HG02840 (cell line): ENCODE data around the gene ASS1.

Experiments
- ATAC-seq: cut with Tn5 transposase; IDR thresholded peaks from one replicate; pipeline ENCODE4 v1.9.1; 2021; ENCODE audit warnings: mild to moderate bottlenecking, moderate library complexity, moderate number of reproducible peaks; ENCODE audit not compliant: unreplicated experiment, low FRiP score

Gene ASS1

DNA sequence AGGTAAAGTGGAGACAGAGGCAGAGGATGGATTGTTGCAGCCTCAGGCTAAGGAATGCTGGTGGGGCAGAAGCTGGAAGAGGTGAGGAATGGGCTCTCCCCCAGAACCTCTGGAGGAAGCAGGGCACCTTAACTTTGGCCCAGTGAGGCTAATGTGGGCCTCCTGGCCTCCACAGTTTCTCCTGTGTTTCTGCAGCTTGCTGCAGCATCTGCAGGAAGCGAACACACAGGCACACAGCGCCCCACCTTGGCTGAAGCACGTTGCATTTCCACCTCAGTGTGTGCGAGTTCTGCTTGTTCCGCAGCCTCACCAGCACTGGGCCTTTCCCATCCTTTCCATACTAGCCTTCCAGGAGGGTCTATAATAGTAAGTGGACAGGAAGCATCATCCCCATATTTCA, 27.2 kb upstream of the ASS1 start:
- no peak for ATAC-seq

- no peak for ATAC-seq
Observed at GRCh38 chr9:130418776-130419175, 26.0 kb upstream of the ASS1 start.

DNA sequence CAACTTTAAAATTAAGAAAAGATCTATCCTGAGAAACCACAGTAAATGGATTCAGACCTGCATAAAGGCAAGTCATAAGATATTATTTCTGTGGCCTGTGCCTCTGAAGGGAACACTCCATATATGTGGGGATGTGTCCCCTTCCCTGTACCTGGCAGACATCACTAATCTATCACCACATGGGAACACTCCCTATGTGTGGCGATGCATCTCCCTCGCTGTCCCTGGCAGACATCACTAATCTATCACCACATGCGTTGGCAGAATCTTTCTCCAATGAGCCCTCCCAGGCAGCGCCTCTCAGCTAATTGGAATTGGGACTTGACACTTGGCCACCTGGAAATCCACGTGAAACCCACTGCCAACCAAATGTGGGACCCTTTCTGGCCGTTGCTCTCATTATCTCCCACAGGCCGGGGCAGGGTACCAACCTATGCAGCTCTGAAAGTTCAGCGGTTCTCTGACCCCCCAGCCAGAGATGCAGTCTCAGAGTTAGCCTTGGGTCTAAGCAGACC, 25.2 kb upstream of the ASS1 start:
- ATAC-seq, result no peak

DNA sequence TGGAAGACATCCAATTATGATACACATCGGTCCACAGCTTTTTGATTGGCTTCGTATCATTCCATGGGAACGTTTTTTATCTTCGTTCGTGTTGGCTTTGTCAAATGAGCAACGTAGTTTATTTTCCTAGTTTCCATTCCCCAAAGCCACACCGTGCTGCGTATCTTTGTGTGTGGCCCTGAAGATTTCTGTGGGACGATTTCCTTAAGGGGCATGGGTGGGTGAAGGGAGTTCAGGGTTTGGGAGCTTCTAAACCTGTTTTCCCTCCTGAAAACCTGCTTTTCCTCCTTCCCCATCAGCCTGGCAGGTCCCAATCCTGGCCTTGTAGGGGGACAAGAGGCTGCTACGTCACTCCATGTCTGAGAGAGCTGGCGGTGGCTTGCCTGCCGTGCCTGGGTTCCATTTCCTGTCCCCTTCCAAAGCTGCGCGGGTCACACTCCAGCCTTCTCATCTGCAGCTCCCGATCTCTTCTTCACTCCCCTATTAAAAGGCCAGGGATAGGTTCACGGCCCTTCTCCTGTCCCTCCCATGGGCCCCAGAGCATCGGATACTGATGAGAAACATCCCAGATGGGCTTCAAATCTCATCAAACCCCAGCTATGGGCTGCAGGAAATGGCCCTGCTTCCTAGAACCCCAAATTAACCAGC, 23.5 kb upstream of the ASS1 start:
- no peak for ATAC-seq

GRCh38 chr9:130421802-130422276, 22.9 kb upstream of the ASS1 start:
- no peak for ATAC-seq

DNA sequence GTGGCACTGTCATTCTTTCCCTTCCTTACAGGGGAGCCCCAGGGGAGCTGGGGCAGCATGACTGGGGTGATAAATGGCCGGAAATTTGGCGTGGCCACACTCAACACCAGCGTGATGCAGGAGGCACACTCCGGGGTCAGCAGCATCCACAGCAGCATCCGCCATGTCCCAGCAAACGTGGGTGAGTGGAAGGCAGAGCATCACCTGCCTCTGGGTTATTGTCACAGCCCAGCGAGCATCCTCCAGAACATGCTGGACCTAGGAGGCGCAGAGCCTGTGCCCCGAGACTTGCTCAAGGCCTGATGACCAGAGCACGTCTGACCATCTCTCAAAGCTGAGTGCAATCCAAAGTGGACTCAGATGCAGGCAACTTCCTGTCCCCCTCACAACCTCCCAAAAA, 22.2 kb upstream of the ASS1 start:
- no peak for ATAC-seq

- ATAC-seq, result no peak
Observed at GRCh38 chr9:130423272-130423671, 21.5 kb upstream of the ASS1 start.

DNA sequence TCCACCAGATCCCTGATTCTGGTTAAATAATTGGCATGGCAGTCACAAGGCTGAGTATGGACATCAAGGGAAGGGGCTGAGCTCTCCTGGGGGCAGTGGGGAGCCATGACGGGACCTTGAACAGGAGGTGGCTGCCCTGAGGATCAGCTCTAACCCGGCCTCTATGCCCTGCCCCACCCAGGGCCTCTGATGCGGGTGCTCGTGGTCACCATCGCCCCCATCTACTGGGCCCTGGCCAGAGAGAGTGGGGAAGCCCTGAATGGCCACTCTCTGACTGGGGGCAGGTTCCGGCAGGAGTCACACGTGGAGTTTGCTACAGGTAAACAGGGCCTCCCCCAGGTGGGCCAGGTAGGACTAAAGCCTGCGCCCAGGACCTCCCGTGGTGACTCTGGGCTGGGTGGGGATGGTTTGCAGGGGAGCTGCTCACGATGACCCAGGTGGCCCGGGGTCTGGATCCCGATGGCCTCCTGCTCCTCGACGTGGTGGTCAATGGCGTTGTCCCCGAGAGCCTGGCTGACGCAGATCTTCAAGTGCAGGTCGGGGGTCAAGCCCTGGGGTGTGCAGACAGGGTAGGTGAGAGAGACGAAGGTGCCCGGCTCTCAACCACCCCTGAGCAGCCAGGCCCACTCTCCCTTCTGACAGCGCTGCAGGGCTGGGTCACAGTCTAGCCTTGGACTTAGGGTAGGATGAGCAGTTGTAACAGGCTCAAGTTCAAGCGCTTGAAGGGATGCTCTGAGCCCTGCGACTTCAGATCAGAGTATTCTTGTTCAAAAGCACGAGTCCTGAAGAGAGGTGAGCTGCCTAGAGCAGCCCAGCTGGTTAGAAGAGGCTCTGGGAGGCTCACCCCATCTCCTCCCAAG, 19.9 kb upstream of the ASS1 start:
- no peak for ATAC-seq

GRCh38 chr9:130425741-130426466, 18.9 kb upstream of the ASS1 start:
- no peak for ATAC-seq

GRCh38 chr9:130426467-130426773, 18.3 kb upstream of the ASS1 start:
- ATAC-seq, result no peak

DNA sequence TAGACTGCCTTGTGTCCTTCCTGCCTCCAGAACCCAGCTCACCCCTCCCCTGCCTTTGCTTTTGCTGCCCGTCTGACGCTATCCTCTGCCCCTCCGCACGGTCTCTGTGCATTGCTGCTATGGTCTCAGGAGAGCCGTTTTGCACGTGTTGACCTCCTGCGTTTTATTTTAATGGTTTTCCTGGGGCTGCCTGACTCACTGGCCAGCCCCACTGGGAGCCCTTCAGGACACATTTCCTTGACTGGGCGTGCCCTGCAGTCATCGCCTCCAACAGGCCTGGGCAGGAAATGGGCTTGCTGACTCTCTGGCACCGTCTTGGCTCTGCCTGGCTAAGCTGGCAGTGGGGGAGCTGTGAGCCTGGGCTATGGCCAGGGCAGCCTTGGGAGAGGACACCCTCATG, 17.9 kb upstream of the ASS1 start:
- no peak for ATAC-seq

- no peak for ATAC-seq
Observed at GRCh38 chr9:130427326-130427725, 17.4 kb upstream of the ASS1 start.

DNA sequence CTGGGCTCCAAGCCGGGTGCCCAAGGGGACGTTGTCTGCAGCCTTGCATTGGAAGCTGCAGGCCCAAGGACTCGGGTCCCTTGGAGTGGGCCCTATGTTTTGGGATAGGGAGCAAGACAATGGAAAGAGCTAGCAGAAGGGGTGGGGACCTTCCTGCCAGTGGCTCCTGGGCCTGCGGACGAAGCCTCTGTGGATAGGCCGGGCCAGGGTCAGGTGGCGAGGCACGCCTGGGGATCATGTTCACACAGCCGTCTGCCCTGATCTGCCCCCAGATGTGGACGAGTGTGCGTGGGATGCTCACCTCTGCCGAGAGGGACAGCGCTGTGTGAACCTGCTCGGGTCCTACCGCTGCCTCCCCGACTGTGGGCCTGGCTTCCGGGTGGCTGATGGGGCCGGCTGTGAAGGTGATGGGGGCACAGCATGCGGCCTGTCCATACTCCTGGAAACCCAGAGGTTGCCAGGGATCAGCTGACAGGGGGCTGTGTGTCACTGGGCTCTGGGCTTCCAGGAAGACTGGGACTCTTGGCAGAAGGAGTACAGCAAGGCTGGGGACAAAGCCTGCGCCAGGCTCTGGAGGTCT, 16.6 kb upstream of the ASS1 start:
- ATAC-seq, result no peak

GRCh38 chr9:130429381-130429780, 15.4 kb upstream of the ASS1 start:
- no peak for ATAC-seq

DNA sequence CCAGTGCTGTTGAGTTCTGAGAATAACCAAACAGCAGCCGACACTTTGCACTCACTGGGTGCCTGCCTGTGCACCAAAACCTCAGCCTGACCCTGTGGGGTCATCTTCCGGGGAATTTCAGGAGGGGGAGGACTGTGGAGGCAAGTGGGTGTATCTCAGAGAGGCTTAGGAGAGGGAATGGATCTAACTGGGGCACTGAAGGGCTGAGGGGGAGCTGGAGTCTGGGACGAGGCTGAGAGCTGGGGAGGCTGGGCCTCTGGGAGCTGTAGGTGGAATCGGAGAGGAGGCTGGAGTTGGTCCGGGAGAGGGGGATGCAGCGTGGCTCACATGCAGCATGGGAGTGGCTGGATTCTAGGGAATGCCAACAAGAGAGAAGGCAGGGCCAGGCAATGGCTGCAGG, 14.9 kb upstream of the ASS1 start:
- no peak for ATAC-seq

GRCh38 chr9:130430232-130430631, 14.5 kb upstream of the ASS1 start:
- no peak for ATAC-seq

DNA sequence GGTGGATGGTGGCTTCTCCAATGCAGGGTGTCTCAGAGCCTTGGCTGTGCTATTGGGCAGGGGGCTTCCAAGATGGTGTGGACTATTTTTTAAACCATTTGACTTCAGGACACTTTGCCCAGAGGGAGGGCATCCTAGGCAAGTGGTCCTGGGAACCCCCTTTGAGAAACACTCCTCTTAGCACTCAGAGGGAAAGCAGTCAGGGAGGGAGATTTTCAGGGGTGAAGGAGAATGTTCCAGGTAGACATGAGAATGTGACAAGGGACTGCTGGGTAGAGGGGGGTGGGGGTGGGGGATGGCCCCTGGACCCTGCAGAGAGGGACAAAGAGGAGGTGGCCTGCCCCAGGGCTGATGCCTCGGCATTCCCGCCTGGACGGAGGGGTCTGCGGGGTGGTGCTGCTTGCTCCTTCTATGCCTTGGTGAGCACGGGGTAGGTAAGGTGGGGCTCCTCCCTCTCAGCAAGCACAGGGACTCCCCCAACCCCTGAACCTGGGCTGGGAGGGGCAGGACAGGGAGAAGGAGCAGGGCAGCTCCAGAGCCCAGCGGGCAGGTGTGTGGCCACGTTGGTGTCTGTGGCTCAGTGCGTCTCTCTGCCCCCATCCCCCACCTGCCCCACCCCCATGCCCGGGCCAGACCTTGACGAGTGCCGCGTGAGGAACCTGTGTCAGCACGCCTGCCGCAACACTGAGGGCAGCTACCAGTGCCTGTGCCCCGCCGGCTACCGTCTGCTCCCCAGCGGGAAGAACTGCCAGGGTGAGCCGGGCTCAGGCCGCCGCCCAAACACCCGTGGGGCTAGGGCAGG, 13.8 kb upstream of the ASS1 start:
- no peak for ATAC-seq

GRCh38 chr9:130431536-130432303, 13.0 kb upstream of the ASS1 start:
- ATAC-seq, result no peak

GRCh38 chr9:130432362-130432761, 12.4 kb upstream of the ASS1 start:
- no peak for ATAC-seq
